ENCODE measurements around the gene GSK3B. TPM values are rescaled to one million over a fixed set of nuclear protein-coding genes. Genes with fewer than 3 reads are reported as not detected.

GSK3B gene
- total RNA-seq, 1 experiment from 2014 or later: 50.0 TPM

DNA sequence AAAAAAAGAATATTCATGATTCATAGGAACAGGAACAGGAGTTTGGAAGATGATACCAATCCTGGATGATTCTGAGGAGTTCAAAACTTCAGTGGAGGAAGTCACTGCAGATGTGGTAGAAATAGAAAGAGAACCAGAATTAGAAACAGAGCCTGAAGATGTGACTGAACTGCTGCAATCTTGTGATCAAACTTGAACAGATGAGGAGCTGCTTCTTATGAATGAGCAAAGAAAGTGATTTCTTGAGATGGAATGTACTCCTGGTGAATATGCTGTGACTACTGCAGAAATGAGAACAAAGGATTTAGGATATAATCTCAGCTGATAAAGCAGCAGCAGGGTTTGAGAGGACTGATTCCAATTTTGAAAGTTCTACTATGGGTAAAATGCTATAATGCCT, 72.7 kb downstream of the GSK3B start:
- no peak overlapping the region for H2AFZ ChIP-seq (ENCODE audit: low read depth, low read length, poor library complexity, severe bottlenecking)
- no peak overlapping the region for H3K4me3 ChIP-seq (replicated peaks in 1 of 2; ENCODE audit: low read depth in 1 of 2, low read length in 2 of 2)
- no peaks in the 10 kb centered on the region for H3K4me1 ChIP-seq (ENCODE audit: control insufficient read depth in 1 of 2, insufficient read depth in 2 of 2, low read length in 2 of 2)
- TF ChIP-seq, protein P1, sequence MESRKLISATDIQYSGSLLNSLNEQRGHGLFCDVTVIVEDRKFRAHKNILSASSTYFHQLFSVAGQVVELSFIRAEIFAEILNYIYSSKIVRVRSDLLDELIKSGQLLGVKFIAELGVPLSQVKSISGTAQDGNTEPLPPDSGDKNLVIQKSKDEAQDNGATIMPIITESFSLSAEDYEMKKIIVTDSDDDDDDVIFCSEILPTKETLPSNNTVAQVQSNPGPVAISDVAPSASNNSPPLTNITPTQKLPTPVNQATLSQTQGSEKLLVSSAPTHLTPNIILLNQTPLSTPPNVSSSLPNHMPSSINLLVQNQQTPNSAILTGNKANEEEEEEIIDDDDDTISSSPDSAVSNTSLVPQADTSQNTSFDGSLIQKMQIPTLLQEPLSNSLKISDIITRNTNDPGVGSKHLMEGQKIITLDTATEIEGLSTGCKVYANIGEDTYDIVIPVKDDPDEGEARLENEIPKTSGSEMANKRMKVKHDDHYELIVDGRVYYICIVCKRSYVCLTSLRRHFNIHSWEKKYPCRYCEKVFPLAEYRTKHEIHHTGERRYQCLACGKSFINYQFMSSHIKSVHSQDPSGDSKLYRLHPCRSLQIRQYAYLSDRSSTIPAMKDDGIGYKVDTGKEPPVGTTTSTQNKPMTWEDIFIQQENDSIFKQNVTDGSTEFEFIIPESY (IDR thresholded peaks at IDR 0.05; ENCODE audit: extremely low read depth, insufficient replicate concordance, low read length): no peak
- TF ChIP-seq ZFX (IDR thresholded peaks at IDR 0.05) (no peak), CBX3 (IDR thresholded peaks at IDR 0.05; ENCODE audit: low read depth) (no peak), ZNF274 (IDR thresholded peaks at IDR 0.05; ENCODE audit: low read depth, low read length) (no peak), ELF1 (IDR thresholded peaks at IDR 0.05; ENCODE audit: borderline replicate concordance, low read depth) (no peak), TCF7L2 (IDR thresholded peaks at IDR 0.05; ENCODE audit: borderline replicate concordance, extremely low read depth, insufficient read depth, insufficient read length) (no peak), EZH2 (IDR thresholded peaks at IDR 0.05) (no peak), SP1 (IDR thresholded peaks at IDR 0.05; ENCODE audit: low read depth) (no peak), YY1 (IDR thresholded peaks at IDR 0.05; ENCODE audit: extremely low read depth, insufficient replicate concordance, low read depth, low read length) (no peak), POLR2AphosphoS5 (IDR thresholded peaks at IDR 0.05; ENCODE audit: low read depth, low read length) (no peak), SIN3A (IDR thresholded peaks at IDR 0.05; ENCODE audit: low read depth) (no peak), SRF (IDR thresholded peaks at IDR 0.05; ENCODE audit: low read depth) (no peak), RAD21 (IDR thresholded peaks at IDR 0.05; ENCODE audit: low read depth) (no peak), JUND (IDR thresholded peaks at IDR 0.05) (no peak), POLR2A (IDR thresholded peaks at IDR 0.05; ENCODE audit: borderline replicate concordance, extremely low read depth, insufficient read depth, insufficient read length) (no peak)
- TF ChIP-seq, protein P2, sequence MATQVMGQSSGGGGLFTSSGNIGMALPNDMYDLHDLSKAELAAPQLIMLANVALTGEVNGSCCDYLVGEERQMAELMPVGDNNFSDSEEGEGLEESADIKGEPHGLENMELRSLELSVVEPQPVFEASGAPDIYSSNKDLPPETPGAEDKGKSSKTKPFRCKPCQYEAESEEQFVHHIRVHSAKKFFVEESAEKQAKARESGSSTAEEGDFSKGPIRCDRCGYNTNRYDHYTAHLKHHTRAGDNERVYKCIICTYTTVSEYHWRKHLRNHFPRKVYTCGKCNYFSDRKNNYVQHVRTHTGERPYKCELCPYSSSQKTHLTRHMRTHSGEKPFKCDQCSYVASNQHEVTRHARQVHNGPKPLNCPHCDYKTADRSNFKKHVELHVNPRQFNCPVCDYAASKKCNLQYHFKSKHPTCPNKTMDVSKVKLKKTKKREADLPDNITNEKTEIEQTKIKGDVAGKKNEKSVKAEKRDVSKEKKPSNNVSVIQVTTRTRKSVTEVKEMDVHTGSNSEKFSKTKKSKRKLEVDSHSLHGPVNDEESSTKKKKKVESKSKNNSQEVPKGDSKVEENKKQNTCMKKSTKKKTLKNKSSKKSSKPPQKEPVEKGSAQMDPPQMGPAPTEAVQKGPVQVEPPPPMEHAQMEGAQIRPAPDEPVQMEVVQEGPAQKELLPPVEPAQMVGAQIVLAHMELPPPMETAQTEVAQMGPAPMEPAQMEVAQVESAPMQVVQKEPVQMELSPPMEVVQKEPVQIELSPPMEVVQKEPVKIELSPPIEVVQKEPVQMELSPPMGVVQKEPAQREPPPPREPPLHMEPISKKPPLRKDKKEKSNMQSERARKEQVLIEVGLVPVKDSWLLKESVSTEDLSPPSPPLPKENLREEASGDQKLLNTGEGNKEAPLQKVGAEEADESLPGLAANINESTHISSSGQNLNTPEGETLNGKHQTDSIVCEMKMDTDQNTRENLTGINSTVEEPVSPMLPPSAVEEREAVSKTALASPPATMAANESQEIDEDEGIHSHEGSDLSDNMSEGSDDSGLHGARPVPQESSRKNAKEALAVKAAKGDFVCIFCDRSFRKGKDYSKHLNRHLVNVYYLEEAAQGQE (IDR thresholded peaks at IDR 0.05; ENCODE audit: low read depth): no peak
- TF ChIP-seq, protein P3, sequence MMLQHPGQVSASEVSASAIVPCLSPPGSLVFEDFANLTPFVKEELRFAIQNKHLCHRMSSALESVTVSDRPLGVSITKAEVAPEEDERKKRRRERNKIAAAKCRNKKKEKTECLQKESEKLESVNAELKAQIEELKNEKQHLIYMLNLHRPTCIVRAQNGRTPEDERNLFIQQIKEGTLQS (IDR thresholded peaks at IDR 0.05): no peak
- no TSS peak for BruUV-seq (replicated peaks)
- intact Hi-C loops (cut with micrococcal nuclease): no loop called here
- peaks cover 18% of the 10 kb centered on the region for H4K20me1 ChIP-seq (ENCODE audit: insufficient read depth)
- H3K79me2 ChIP-seq (ENCODE audit: insufficient read depth, low read length): peaks cover 96% of the 10 kb centered on the region
- POLR2A ChIA-PET: no interaction called here
- H3K27ac ChIP-seq (ENCODE audit: low read depth, low read length): no peak overlapping the region
- no peak overlapping the region for H3K4me2 ChIP-seq (ENCODE audit: low read length)
- no peaks in the 10 kb centered on the region for H3K36me3 ChIP-seq (ENCODE audit: control insufficient read depth in 1 of 2, insufficient read depth in 2 of 2, low read length in 2 of 2)
- H3K9me2 ChIP-seq (ENCODE audit: insufficient read depth): no peaks in the 10 kb centered on the region
- RAD21 ChIA-PET (ENCODE audit: low non-redundant PET in 1 of 2, low total read pairs in 2 of 2, uncharacterized antibody in 2 of 2, unreplicated experiment in 2 of 2): no interaction called here
- H3K27me3 ChIP-seq (ENCODE audit: insufficient read depth, low read length): no peaks in the 10 kb centered on the region
- ATAC-seq: no peak
- no peak overlapping the region for H3K9ac ChIP-seq (ENCODE audit: low read length)
- H3K9me3 ChIP-seq (ENCODE audit: control insufficient read depth in 1 of 2, insufficient read depth in 1 of 2, low read depth in 1 of 2, low read length in 2 of 2): no peaks in the 10 kb centered on the region
- CTCF ChIA-PET: no interaction called here
- no peak for DNase-seq (ENCODE audit: low read depth, low spot score)

All from HCT116 (cell line).